GM12878 (cell line): Measurements from ENCODE around the gene PPP2R2D. TPM values are rescaled to one million over a fixed set of nuclear protein-coding genes. Genes with fewer than 3 reads are reported as not detected.

ENCODE experiments used
- ATAC-seq: fragments of 200-7000 bp; cut with Tn5 transposase; 3 replicates; pipeline ENCODE4 v1.9.1; 2020; ENCODE audit warnings: mild to moderate bottlenecking, moderate library complexity
- BruUV-seq: library from RNA; stranded (reverse); fragments of 400-500 nt; replicated peaks from 2 replicates; lab custom pipeline; 2021; lab: Mats Ljungman, UMichigan
- CTCF ChIA-PET: fragments of 300-600 bp; sonication (Branson Sonifier 250); formaldehyde crosslinking; extraction: SDS; loops from one replicate; lab custom pipeline; 2021; ENCODE audit warnings: inconsistent platforms; lab: Yijun Ruan, JAX
- POLR2A ChIA-PET: fragments of 350-600 bp; formaldehyde crosslinking; extraction: SDS; loops from one replicate; lab custom pipeline; 2021; ENCODE audit warnings: inconsistent platforms; lab: Charles Lee
- RAD21 ChIA-PET: fragments of 300-600 bp; sonication (Branson Sonifier 250); formaldehyde crosslinking; loops from one replicate; lab custom pipeline; 2023; ENCODE audit warnings: antibody characterized with exemption; ENCODE audit not compliant: unreplicated experiment; lab: Charles Lee
- SMC1A ChIA-PET: fragments of 300-600 bp; sonication (Branson Sonifier 250); formaldehyde crosslinking; loops from one replicate; lab custom pipeline; 2023; ENCODE audit not compliant: unreplicated experiment, uncharacterized antibody; lab: Charles Lee
- DNase-seq: peaks from one replicate; pipeline ENCODE4 v3.0.0-alpha.2; 2011; ENCODE audit warnings: low read depth, low spot score
- FAIRE-seq: peaks from 3 replicates; lab custom pipeline; 2011; peaks lifted over from hg19 to GRCh38; lab: Jason Lieb, UNC
- H2AFZ ChIP-seq: 2 replicates; pipeline ENCODE4 v1.6.0; 2011; ENCODE audit warnings: low read depth, low read length, control low read depth; ENCODE audit not compliant: control insufficient read depth
- H3K27ac ChIP-seq: 2 replicates; pipeline ENCODE4 v1.5.1; 2011; ENCODE audit warnings: control low read depth; ENCODE audit not compliant: control insufficient read depth, insufficient read depth
- H3K27me3 ChIP-seq, 2 experiments: replicated peaks in 1 of 2; 2 replicates each; pipeline versions ENCODE4 v1.6.0 to v1.6.1; 2011; ENCODE audit warnings: low read length in 1 of 2; ENCODE audit not compliant: control insufficient read depth in 2 of 2, insufficient read depth in 2 of 2
- H3K36me3 ChIP-seq, 2 experiments: 2 replicates each; pipeline ENCODE4 v1.5.1; 2011; ENCODE audit warnings: low read length in 1 of 2; ENCODE audit not compliant: control insufficient read depth in 2 of 2, insufficient read depth in 2 of 2
- H3K4me1 ChIP-seq: 2 replicates; pipeline ENCODE4 v1.6.1; 2011; ENCODE audit warnings: mild to moderate bottlenecking, low read length, moderate library complexity, mixed read lengths; ENCODE audit not compliant: control insufficient read depth, insufficient read depth
- H3K4me2 ChIP-seq: 2 replicates; pipeline ENCODE4 v1.6.0; 2011; ENCODE audit warnings: control low read depth; ENCODE audit not compliant: control insufficient read depth, insufficient read depth
- H3K4me3 ChIP-seq: fragments of 200-600 bp; sonication (generic); 2 replicates; pipeline ENCODE4 v1.5.1; 2016
- H3K79me2 ChIP-seq: 2 replicates; pipeline ENCODE4 v1.6.0; 2011; ENCODE audit warnings: low read length; ENCODE audit not compliant: control insufficient read depth, insufficient read depth
- H3K9ac ChIP-seq: 2 replicates; pipeline ENCODE4 v1.8.0; 2011; ENCODE audit warnings: low read length, control low read depth, mixed read lengths; ENCODE audit not compliant: control insufficient read depth, insufficient read depth
- H3K9me3 ChIP-seq: replicated peaks from 3 replicates; pipeline ENCODE4 v1.5.1; 2011; ENCODE audit warnings: mild to moderate bottlenecking, low read length; ENCODE audit not compliant: control insufficient read depth, insufficient read depth
- H4K20me1 ChIP-seq: 2 replicates; pipeline ENCODE4 v1.6.0; 2011; ENCODE audit not compliant: control insufficient read depth, insufficient read depth
- ASH2L ChIP-seq: fragments of 300-600, 200-600 bp; sonication (generic); IDR thresholded peaks from 2 replicates; pipeline ENCODE4 v1.6.1; 2017; ENCODE audit warnings: low read depth, mild to moderate bottlenecking, borderline replicate concordance
- BCLAF1 ChIP-seq: fragments of 450-650 bp; IDR thresholded peaks from 2 replicates; pipeline ENCODE4 v1.6.1; 2017; ENCODE audit warnings: antibody characterized with exemption, mild to moderate bottlenecking, moderate library complexity
- CBX5 ChIP-seq: sonication (generic); IDR thresholded peaks from 2 replicates; pipeline ENCODE4 v1.6.1; 2016; ENCODE audit warnings: low read depth, moderate library complexity, mild to moderate bottlenecking, inconsistent platforms
- MAX ChIP-seq: IDR thresholded peaks from 2 replicates; pipeline ENCODE4 v1.6.1; 2012; ENCODE audit warnings: low read depth, low read length, improper control_type of control experiment
- RAD21 ChIP-seq: IDR thresholded peaks from 2 replicates; pipeline ENCODE4 v1.6.1; 2011; ENCODE audit warnings: mild to moderate bottlenecking, low read depth, low read length, moderate library complexity; ENCODE audit not compliant: insufficient read depth
- RCOR1 ChIP-seq: conservative IDR thresholded peaks from 2 replicates; pipeline ENCODE4 v1.6.1; 2012; ENCODE audit warnings: low read depth, low read length, improper control_type of control experiment
- SIX5 ChIP-seq: IDR thresholded peaks from 2 replicates; pipeline ENCODE4 v1.6.1; 2011; ENCODE audit warnings: mild to moderate bottlenecking, low read depth, low read length, moderate library complexity; ENCODE audit not compliant: severe bottlenecking
- TARDBP ChIP-seq: IDR thresholded peaks from 2 replicates; pipeline ENCODE4 v1.6.1; 2016; ENCODE audit warnings: borderline replicate concordance
- ZBED1 ChIP-seq: IDR thresholded peaks from 2 replicates; pipeline ENCODE4 v1.6.1; 2016; ENCODE audit warnings: borderline replicate concordance
- WGBS: methylation state at CpG from one replicate; pipeline ENCODE4 v1.1.6; 2016; ENCODE audit warnings: low lambda C conversion rate; ENCODE audit not compliant: insufficient replicate concordance, insufficient coverage; ENCODE audit errors: missing lambda C conversion rate; 5-methylcytosine and 5-hydroxymethylcytosine counted together
- in situ Hi-C: fragments of 300-500 bp; cut with MboI; formaldehyde crosslinking; loops from 9 replicates; pipeline ENCODE4 v1.14.3; 2018; ENCODE audit warnings: mixed read lengths
- intact Hi-C: fragments of 100-400 bp; cut with micrococcal nuclease; formaldehyde crosslinking; loops from one replicate; pipeline ENCODE4 v1.14.2; 2022; ENCODE audit not compliant: unreplicated experiment
- polyA plus RNA-seq, 11 experiments: library from polyadenylated mRNA; depleted of rRNA in 4 of 11; unstranded in 6 of 11; stranded (reverse) in 5 of 11; fragments of >200 nt; fragmentation: Nextera tagmentation in 4 of 11; fragmentation: Illumina TruSeq in 1 of 11; extraction: Ambion mirVana in 4 of 11; extraction: Trizol in 1 of 11; gene quantifications; 1 replicate in 1 of 11; 2 replicates in 10 of 11; pipeline versions ENCODE4 v1.2.1 to v1.2.3, GENCODE V29; 2011 to 2016; ENCODE audit warnings: inconsistent platforms in 2 of 11, missing spikeins in 2 of 11, low read depth in 1 of 11
- total RNA-seq, 4 experiments: library from RNA; depleted of rRNA in 3 of 4; stranded (reverse); fragments of >200 nt in 3 of 4; fragmentation: Illumina TruSeq in 1 of 4; extraction: Trizol in 1 of 4; gene quantifications; 2 replicates each; pipeline versions ENCODE4 v1.2.1 to v1.2.3, GENCODE V29; 2013 to 2021

PPP2R2D gene
- total and polyA plus RNA-seq, 10 of the 15 experiments (the other 5 are each of a cell fraction or from before 2014, with no cell fraction given) = 2.8 to 41.9 (median 21.8) TPM

GRCh38 chr10:131998050-131998844, 97.4 kb downstream of the PPP2R2D start:
- no peak overlapping the region for H3K4me3 ChIP-seq
- TF ChIP-seq RCOR1 (no peak), SIX5 (no peak), ZBED1 (no peak), ASH2L (no peak), CBX5 (no peak), TARDBP (no peak), RAD21 (no peak), MAX (no peak), BCLAF1 (no peak)
- TF ChIP-seq, all 136 proteins: peak for 0
- Histone ChIP-seq H3K4me1 (no peaks in the 10 kb centered on the region), H3K27me3 (no peaks in the 10 kb centered on the region; a peak in 1 of 4 replicates), H4K20me1 (no peaks in the 10 kb centered on the region), H2AFZ (no peak overlapping the region), H3K27ac (no peak overlapping the region), H3K36me3 (no peaks in the 10 kb centered on the region), H3K4me2 (no peak overlapping the region), H3K79me2 (no peaks in the 10 kb centered on the region), H3K9ac (no peak overlapping the region), H3K9me3 (no peaks in the 10 kb centered on the region)
- ChIA-PET CTCF (no interaction called here), SMC1A (no interaction called here), RAD21 (no interaction called here), POLR2A (no interaction called here)
- intact Hi-C loops = no loop called here
- no peak for FAIRE-seq
- DNase-seq = no peak
- no peak for ATAC-seq
- 43% methylated on average over 15 of the region's 15 CpGs for WGBS
- in situ Hi-C loops = no loop called here
- BruUV-seq = no TSS peak
